IPS DF 6.9 (cell line): ENCODE measurements around the gene METTL2B.
"Not testable (repeated sequence)": the region's sequence is repeated elsewhere in the genome, so short reads cannot be mapped to it uniquely, and the experiment has no call there.

ENCODE experiments used
- DNase-seq: peaks from one replicate; pipeline ENCODE4 v3.0.0-alpha.2; 2013; ENCODE audit warnings: low read depth, low spot score
- H3K27ac ChIP-seq: one replicate; pipeline ENCODE4 v1.5.1; 2013; ENCODE audit warnings: low read length, control low read depth
- H3K27me3 ChIP-seq: 2 replicates; pipeline ENCODE4 v1.6.1; 2013; ENCODE audit warnings: mild to moderate bottlenecking, low read length; ENCODE audit not compliant: control insufficient read depth, insufficient read depth
- H3K36me3 ChIP-seq: 2 replicates; pipeline ENCODE4 v1.6.1; 2013; ENCODE audit warnings: low read length; ENCODE audit not compliant: control insufficient read depth, insufficient read depth
- H3K4me1 ChIP-seq: 2 replicates; pipeline ENCODE4 v1.6.1; 2013; ENCODE audit warnings: low read length; ENCODE audit not compliant: control insufficient read depth, insufficient read depth
- H3K4me3 ChIP-seq: 2 replicates; pipeline ENCODE4 v1.5.1; 2013; ENCODE audit warnings: mild to moderate bottlenecking, low read length
- H3K9me3 ChIP-seq: 2 replicates; pipeline ENCODE4 v1.6.1; 2013; ENCODE audit warnings: low read length, inconsistent platforms; ENCODE audit not compliant: control insufficient read depth, insufficient read depth
- WGBS: extraction: QIAGEN DNeasy Blood & Tissue Kit; methylation state at CpG from one replicate; pipeline ENCODE4 v1.1.7; 2013; ENCODE audit warnings: mixed read lengths, missing lambda C conversion rate; ENCODE audit not compliant: insufficient read length, insufficient coverage; 5-methylcytosine and 5-hydroxymethylcytosine counted together

The METTL2B gene

GRCh38 chr7:128525584-128525983 is 49.0 kb downstream of the METTL2B start:
- H3K27me3 ChIP-seq, H3K36me3 ChIP-seq, H3K4me3 ChIP-seq, DNase-seq, H3K27ac ChIP-seq, H3K4me1 ChIP-seq, H3K9me3 ChIP-seq: not testable (repeated sequence)
- no CpG with 5 or more reads among the region's 4 CpGs for WGBS

DNA sequence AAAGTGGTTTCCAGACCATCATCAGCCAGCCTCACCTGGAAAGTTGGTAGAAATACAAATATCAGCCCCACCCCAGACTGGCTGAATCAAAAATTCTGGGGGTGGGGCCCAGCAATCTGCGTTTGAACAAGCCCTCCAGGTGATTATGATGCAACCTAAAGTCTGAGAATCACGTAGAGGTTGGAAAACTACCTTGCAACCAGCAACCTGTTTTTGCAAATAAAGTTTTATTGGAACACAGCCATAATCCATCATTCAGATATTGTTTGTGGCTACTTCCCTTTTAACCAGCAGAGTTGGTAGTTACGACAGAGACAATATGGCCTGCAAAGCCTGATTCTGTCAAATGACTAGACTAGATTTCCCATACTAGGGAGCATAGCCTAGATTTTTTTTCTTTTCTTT is 49.5 kb downstream of the METTL2B start:
- not testable (repeated sequence) for H3K4me3 ChIP-seq, H3K27ac ChIP-seq, H3K27me3 ChIP-seq, H3K36me3 ChIP-seq, DNase-seq, H3K9me3 ChIP-seq, H3K4me1 ChIP-seq
- WGBS: no CpG with 5 or more reads among the region's 3 CpGs

- no CpG with 5 or more reads among the region's 16 CpGs for WGBS
- H3K27ac ChIP-seq, DNase-seq, H3K4me1 ChIP-seq, H3K4me3 ChIP-seq, H3K36me3 ChIP-seq, H3K27me3 ChIP-seq, H3K9me3 ChIP-seq: not testable (repeated sequence)
Observed at GRCh38 chr7:128529191-128529590, 52.6 kb downstream of the METTL2B start.

DNA sequence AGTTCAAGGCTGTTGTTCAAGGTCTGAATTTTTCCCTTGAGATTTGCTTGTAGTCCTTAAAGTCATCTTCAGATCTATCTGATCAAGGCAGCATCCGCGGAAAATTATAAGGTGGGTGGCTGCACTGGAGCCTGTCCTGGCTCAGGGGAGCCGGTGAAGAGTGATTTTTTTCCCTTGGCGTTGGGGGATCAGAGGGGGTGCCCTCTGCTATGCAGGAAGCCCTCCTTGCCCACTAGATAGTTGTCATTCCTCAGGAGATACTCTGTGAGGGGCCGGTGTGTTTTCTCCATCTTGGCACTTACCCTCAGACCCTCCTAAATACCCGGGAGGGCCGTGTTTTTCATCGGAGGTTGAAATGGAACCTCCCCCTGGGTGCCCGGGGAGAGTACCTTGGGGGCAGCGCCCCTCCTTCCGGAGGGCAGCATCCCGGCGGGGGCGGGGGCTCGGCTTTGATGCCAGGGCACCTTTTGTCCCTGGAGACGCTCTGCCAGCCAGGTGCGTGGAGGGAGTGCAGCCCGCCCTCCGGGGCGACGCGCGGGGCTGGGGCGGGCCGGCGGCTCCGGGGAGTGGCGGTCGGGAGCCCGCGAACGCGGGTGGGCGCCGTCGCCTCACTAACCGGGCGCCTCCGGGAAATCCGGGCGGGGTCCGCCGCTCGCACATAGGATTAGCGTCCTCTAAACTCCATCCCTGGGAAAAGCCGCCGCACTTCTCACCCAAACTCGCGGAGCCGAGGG is 53.7 kb downstream of the METTL2B start:
- H3K27me3 ChIP-seq, H3K27ac ChIP-seq, DNase-seq, H3K9me3 ChIP-seq, H3K4me1 ChIP-seq, H3K36me3 ChIP-seq: not testable (repeated sequence)
- H3K4me3 ChIP-seq: peak overlapping the region; percentile 84
- no CpG with 5 or more reads among the region's 50 CpGs for WGBS

- Histone ChIP-seq H3K36me3 (no peaks in the 10 kb centered on the region), H3K4me3 (peak overlapping the region; percentile 84; the same call in 1 of the 2 replicates), H3K9me3 (no peaks in the 10 kb centered on the region), H3K4me1 (no peaks in the 10 kb centered on the region), H3K27me3 (no peaks in the 10 kb centered on the region), H3K27ac (no peak overlapping the region)
- no peak for DNase-seq
- no CpG with 5 or more reads among the region's 38 CpGs for WGBS
Observed at GRCh38 chr7:128530855-128531104, 54.2 kb downstream of the METTL2B start.

DNA sequence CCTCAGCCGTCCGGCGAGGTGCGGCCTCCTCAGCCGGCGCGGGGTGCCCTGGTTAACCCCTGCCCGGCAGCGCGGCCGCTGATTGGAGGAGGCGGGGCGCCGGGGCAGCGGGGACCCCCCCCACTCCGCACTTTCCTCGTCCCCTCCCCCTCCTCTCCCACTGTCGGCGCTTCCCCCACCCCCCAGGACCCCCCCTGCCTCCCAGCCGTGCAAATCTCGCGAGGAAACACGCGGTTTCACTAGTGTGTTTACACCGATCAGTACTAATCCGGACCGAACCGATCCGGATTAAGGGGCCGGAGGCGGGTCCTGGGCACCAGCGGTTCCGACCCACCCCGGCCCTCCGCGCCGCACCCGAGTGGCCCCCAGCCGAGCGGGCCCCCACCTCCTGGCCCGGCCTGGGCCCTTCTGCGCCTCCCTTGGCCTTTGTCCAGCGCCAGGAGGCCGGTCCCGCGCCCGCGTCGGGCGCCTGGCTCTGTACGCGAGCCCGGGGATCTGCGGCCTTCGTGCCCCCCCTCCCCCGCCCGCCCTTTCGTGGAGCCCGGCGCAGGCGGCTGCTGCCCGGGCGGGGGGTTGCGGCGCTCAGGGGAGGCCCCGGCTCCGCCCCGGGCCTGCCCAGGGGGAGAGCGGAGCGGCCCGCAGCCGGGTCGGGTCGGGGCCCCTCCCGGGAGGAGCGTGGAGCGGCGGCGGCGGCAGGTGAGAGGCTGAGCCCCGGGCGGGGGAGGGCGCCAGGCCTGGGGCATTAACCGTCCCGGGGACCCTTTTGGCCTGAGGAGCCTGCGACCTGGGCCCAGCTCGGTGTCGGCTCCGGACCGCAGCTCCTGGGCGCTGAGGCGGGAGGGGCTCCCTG is 54.8 kb downstream of the METTL2B start:
- not testable (repeated sequence) for H3K4me1 ChIP-seq, H3K27me3 ChIP-seq, H3K27ac ChIP-seq, H3K36me3 ChIP-seq, H3K9me3 ChIP-seq
- whole genome bisulfite sequencing: no CpG with 5 or more reads among the region's 92 CpGs
- DNase-seq: peak; percentile 35
- peak overlapping the region; percentile 84 for H3K4me3 ChIP-seq

GRCh38 chr7:128531955-128532478 is 55.5 kb downstream of the METTL2B start:
- not testable (repeated sequence) for H3K27me3 ChIP-seq, DNase-seq, H3K9me3 ChIP-seq, H3K36me3 ChIP-seq, H3K27ac ChIP-seq, H3K4me1 ChIP-seq
- WGBS: no CpG with 5 or more reads among the region's 35 CpGs
- H3K4me3 ChIP-seq: peak overlapping the region; percentile 84; the same call in 1 of the 2 replicates

DNA sequence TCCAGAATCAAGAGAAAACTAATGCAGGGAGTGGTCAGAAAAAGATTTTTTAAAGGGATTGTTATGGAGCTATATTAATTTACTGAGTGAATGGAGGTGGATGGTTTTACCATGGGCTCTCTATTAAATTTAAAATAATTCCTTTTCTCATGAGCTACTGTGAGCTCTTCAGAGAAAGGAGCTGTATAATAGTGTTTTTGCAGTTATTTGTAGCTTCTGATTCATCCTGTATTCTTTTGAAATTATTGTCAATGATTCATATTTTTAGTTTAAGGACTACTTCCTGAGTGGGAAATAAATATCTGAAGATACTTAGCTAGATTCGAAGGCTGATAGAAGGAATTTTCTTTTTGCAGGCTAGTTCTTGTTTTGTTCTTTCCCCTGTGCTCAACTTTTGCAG is 56.4 kb downstream of the METTL2B start:
- not testable (repeated sequence) for H3K27ac ChIP-seq, DNase-seq, H3K9me3 ChIP-seq, H3K36me3 ChIP-seq, H3K4me1 ChIP-seq, H3K27me3 ChIP-seq, H3K4me3 ChIP-seq
- WGBS: no CpG with 5 or more reads among the region's 1 CpG

DNA sequence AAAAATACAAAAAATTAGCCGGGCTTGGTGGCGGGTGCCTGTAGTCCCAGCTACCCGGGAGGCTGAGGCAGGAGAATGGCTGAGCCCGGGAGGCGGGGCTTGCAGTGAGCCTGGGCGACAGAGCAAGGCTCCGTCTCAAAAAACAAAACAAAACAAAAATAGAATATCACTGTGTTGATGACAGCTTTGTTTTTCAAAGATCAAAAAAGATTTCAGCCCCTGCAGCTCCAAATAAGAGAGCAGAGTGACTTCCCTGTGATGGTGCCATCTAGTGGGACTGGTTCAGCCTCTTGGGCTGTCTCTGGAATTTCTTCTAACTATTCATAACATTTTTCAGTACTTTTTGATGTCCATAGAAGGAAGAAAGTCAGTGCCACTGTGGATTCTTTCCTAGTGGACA is 60.9 kb downstream of the METTL2B start:
- not testable (repeated sequence) for H3K27me3 ChIP-seq, H3K27ac ChIP-seq, H3K4me3 ChIP-seq, H3K36me3 ChIP-seq, H3K4me1 ChIP-seq, H3K9me3 ChIP-seq, DNase-seq
- WGBS: no CpG with 5 or more reads among the region's 7 CpGs

- DNase-seq, H3K4me3 ChIP-seq, H3K27me3 ChIP-seq, H3K9me3 ChIP-seq, H3K4me1 ChIP-seq, H3K36me3 ChIP-seq, H3K27ac ChIP-seq: not testable (repeated sequence)
- WGBS: no CpG with 5 or more reads among the region's 2 CpGs
Observed at GRCh38 chr7:128542530-128542929, 66.0 kb downstream of the METTL2B start.
